Mucosa of descending colon (tissue), 3 donors: ENCODE data around the gene VLDLR. TPM values are rescaled to one million over a fixed set of nuclear protein-coding genes. Genes with fewer than 3 reads are reported as not detected.

Experiments
- ATAC-seq: fragments of 200-7000 bp; cut with Tn5 transposase; one replicate; pipeline ENCODE4 v1.9.1; 2020; ENCODE audit warnings: mild to moderate bottlenecking, moderate library complexity
- DNase-seq, 3 donors: peaks; one replicate each; pipeline ENCODE4 v3.0.0-alpha.2; 2020
- H3K36me3 ChIP-seq: fragments of 200-600 bp; one replicate; pipeline ENCODE4 v1.8.0; 2021; ENCODE audit warnings: low read depth, mild to moderate bottlenecking
- H3K4me1 ChIP-seq: fragments of 200-600 bp; one replicate; pipeline ENCODE4 v1.8.0; 2021; ENCODE audit warnings: low read depth, mild to moderate bottlenecking
- H3K4me3 ChIP-seq: fragments of 200-600 bp; one replicate; pipeline ENCODE4 v1.8.0; 2021; ENCODE audit warnings: mild to moderate bottlenecking
- H3K9me3 ChIP-seq: fragments of 200-600 bp; one replicate; pipeline ENCODE4 v1.8.0; 2021; ENCODE audit warnings: mild to moderate bottlenecking
- intact Hi-C, 2 donors: fragments of 100-400 bp; cut with DNase I in 1 of 2; cut with micrococcal nuclease in 1 of 2; formaldehyde crosslinking; loops; one replicate each; pipeline versions ENCODE4 v1.11.0 to v1.11.1; 2022; cut with DNase I, micrococcal nuclease
- total RNA-seq, 3 donors: library from RNA; stranded (reverse); fragmentation: NEBNext Ultra II Directional in 2 of 3; extraction: Animal tissue kit (Norgen Biotek cat#: 25700) in 2 of 3; gene quantifications; one replicate each; pipeline versions ENCODE4 v1.2.1 to v1.2.4, GENCODE V29; 2021 to 2023
- TF ChIP-seq, protein P1 (sequence below): fragments of 200-600 bp; IDR thresholded peaks from one replicate; pipeline ENCODE4 v1.8.0; 2022; ENCODE audit warnings: antibody characterized with exemption, mild to moderate bottlenecking
- donor health status: DM: no; HTN: no; CAD: no; lungs with moderate emphysema.
- donor health status: DM: no; HTN: no; CAD: no.
- donor health status: DM: no; HTN: yes; CAD: no.

Gene VLDLR
- total RNA-seq, 3 donors from 2014 or later = 8.0 to 13.2 (median 9.9) TPM

DNA sequence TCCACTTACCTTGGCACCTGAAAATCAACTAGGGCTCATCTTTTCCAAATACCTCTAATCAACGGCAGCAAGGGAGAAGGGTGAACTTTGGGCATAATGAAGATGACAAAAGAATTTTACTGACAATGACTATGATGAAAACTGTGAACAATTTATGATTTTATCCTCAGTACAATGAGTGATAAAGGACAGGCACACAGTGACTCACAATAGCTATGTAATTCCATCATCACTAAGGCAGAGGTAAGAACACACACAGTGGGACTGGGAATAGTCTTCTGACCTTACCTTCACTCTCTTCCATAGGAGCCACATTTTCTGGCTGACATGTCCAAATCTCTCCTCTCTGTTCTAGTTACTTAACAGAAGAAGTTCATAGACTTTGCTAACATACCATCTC lies 69.6 kb downstream of the VLDLR start:
- no peaks in the 10 kb centered on the region for H3K36me3 ChIP-seq
- TF ChIP-seq, protein P1, sequence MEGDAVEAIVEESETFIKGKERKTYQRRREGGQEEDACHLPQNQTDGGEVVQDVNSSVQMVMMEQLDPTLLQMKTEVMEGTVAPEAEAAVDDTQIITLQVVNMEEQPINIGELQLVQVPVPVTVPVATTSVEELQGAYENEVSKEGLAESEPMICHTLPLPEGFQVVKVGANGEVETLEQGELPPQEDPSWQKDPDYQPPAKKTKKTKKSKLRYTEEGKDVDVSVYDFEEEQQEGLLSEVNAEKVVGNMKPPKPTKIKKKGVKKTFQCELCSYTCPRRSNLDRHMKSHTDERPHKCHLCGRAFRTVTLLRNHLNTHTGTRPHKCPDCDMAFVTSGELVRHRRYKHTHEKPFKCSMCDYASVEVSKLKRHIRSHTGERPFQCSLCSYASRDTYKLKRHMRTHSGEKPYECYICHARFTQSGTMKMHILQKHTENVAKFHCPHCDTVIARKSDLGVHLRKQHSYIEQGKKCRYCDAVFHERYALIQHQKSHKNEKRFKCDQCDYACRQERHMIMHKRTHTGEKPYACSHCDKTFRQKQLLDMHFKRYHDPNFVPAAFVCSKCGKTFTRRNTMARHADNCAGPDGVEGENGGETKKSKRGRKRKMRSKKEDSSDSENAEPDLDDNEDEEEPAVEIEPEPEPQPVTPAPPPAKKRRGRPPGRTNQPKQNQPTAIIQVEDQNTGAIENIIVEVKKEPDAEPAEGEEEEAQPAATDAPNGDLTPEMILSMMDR = no peak
- no peaks in the 10 kb centered on the region for H3K9me3 ChIP-seq
- H3K4me3 ChIP-seq = no peak overlapping the region
- no peaks in the 10 kb centered on the region for H3K4me1 ChIP-seq
- DNase-seq (no peak), ATAC-seq (no peak)
- intact Hi-C loops = no loop called here

DNA sequence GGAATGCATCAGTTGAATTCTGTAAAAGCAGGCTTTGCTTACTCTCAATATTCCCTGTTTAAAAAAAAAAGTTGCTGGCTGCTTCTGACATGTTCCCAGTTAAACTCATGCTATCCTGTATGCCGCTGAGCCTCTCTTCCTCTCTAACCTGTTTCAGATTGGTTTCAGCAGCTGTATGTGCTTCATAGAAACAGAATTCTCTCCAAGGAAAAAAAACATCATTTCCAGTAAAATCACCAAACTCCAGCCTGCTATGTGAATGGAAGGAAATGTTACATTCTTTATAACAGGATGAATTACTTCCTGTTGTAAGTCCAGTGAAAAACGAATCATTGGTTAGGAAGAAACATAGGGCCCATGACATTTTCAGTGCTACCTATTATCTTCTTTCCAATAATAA lies 70.0 kb downstream of the VLDLR start:
- no peaks in the 10 kb centered on the region for H3K36me3 ChIP-seq
- DNase-seq = no peak
- no peaks in the 10 kb centered on the region for H3K9me3 ChIP-seq
- H3K4me1 ChIP-seq = no peaks in the 10 kb centered on the region
- H3K4me3 ChIP-seq = no peak overlapping the region
- ATAC-seq = no peak
- intact Hi-C loops = no loop called here
- TF ChIP-seq, protein P1 = no peak

DNA sequence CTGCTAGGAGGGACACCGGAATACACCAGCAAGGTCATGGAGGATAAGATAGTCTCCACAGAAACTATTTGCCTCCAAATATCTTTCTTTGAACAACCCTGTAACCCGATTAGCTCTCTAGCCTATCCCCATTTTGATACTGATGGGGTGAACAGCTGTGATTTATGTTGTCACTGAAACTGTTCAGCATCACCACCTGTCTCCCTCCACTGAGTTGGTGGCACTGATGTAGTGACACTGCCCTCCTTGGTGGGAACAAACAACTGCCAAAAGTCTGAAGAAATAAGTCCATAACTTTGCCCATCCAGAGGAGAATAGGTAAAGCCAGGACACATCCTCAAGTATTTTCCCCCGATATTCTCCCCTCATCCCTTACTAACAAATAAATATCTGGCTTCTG lies 71.5 kb downstream of the VLDLR start:
- H3K4me1 ChIP-seq = no peaks in the 10 kb centered on the region
- intact Hi-C loops = no loop called here
- no peak for ATAC-seq
- no peak overlapping the region for H3K4me3 ChIP-seq
- no peak for DNase-seq
- H3K9me3 ChIP-seq = no peaks in the 10 kb centered on the region
- no peaks in the 10 kb centered on the region for H3K36me3 ChIP-seq
- TF ChIP-seq, protein P1 = no peak

- TF ChIP-seq, protein P1 = no peak
- no peak overlapping the region for H3K4me3 ChIP-seq
- H3K9me3 ChIP-seq = no peaks in the 10 kb centered on the region
- H3K4me1 ChIP-seq = no peaks in the 10 kb centered on the region
- intact Hi-C loops = no loop called here
- DNase-seq = no peak
- no peak for ATAC-seq
- no peaks in the 10 kb centered on the region for H3K36me3 ChIP-seq
These were observed 75.9 kb downstream of the VLDLR start for GRCh38 chr9:2697492-2697891.

DNA sequence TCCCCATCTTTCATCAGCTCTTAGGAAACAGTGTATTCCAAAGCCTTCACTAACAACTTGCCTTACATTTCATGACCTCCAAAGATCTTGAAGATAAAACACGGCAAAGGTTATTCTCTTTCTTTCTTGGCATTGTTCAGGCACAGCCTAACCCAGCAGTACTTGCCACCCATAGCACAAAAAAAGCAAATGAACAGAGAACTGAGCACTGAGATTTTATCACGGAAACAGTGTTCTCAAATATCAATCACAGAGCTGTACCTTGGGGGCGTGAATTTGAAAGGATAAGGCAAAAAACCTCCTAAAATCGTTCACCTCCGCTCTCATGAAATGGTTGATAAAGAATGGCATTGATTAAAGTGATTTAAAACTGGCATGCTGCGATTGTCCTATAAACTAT lies 78.8 kb downstream of the VLDLR start:
- no peak for ATAC-seq
- H3K4me1 ChIP-seq = no peaks in the 10 kb centered on the region
- no peaks in the 10 kb centered on the region for H3K9me3 ChIP-seq
- no peaks in the 10 kb centered on the region for H3K36me3 ChIP-seq
- intact Hi-C loops = no loop called here
- no peak overlapping the region for H3K4me3 ChIP-seq
- no peak for DNase-seq
- TF ChIP-seq, protein P1 = no peak

- Histone ChIP-seq H3K9me3 (no peaks in the 10 kb centered on the region), H3K36me3 (no peaks in the 10 kb centered on the region), H3K4me3 (no peak overlapping the region), H3K4me1 (no peaks in the 10 kb centered on the region)
- intact Hi-C loops = no loop called here
- ATAC-seq = no peak
- TF ChIP-seq, protein P1 = no peak
- no peak for DNase-seq
These were observed 79.4 kb downstream of the VLDLR start for GRCh38 chr9:2700909-2701550.
